SK-N-MC (cell line): ENCODE measurements around the gene STK32B.

Experiments
- DNase-seq: peaks from one replicate; pipeline ENCODE4 v3.0.0-alpha.2; 2011; ENCODE audit warnings: low read depth, low spot score
- H3K27ac ChIP-seq: fragments of 200-600 bp; sonication (generic); 2 replicates; pipeline ENCODE4 v1.5.1; 2016; ENCODE audit warnings: mixed run types
- H3K36me3 ChIP-seq: fragments of 200-600 bp; sonication (generic); 2 replicates; pipeline ENCODE4 v1.6.1; 2017; ENCODE audit warnings: antibody characterized with exemption, low read length, mixed read lengths; ENCODE audit not compliant: insufficient read depth
- H3K4me3 ChIP-seq: fragments of 200-600 bp; sonication (generic); 2 replicates; pipeline ENCODE4 v1.5.1; 2016
- H3K9ac ChIP-seq: fragments of 200-600 bp; sonication (generic); 2 replicates; pipeline ENCODE4 v1.8.0; 2017; ENCODE audit warnings: mixed run types, mixed read lengths; ENCODE audit not compliant: insufficient read length
- H3K9me3 ChIP-seq: fragments of 200-600 bp; sonication (generic); 2 replicates; pipeline ENCODE4 v1.6.1; 2017; ENCODE audit warnings: low read depth, mild to moderate bottlenecking, antibody characterized with exemption, low read length, moderate library complexity, mixed read lengths
- EZH2 ChIP-seq: fragments of 200-600 bp; sonication (generic); IDR thresholded peaks from one replicate; pipeline ENCODE4 v1.6.1; 2017; ENCODE audit warnings: antibody characterized with exemption
- FOXP2 ChIP-seq: optimal IDR thresholded peaks from 2 replicates; pipeline ENCODE3; 2011; ENCODE audit warnings: mild to moderate bottlenecking, moderate library complexity; ENCODE audit not compliant: insufficient read depth; ENCODE audit errors: extremely low read length, control extremely low read depth
- POLR2AphosphoS5 ChIP-seq: IDR thresholded peaks from 2 replicates; pipeline ENCODE4 v1.6.1; 2012; ENCODE audit warnings: mild to moderate bottlenecking, low read depth, low read length, borderline replicate concordance

Gene STK32B

DNA sequence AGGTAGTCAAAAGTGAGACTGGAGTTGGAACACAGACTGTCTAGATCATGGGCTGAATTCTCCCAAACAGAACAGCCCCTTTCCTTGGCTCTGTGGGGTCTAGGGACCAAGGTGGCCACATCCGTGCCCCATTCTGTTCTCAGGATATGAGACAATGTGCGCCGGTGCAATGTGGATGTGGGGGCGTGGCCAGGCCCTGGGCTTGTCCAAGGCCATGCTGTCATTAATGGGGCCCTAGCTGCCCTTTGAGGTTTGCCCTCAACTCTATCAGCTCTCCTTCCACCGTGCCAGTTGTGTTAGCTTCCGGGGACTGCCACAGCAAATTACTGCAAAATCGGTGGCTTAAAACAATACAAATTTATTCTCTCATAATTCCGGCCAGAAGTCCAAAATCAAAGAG lies 344.5 kb downstream of the STK32B start:
- no peak overlapping the region for H3K9ac ChIP-seq
- no peaks in the 10 kb centered on the region for H3K36me3 ChIP-seq
- H3K27ac ChIP-seq, result no peak overlapping the region
- H3K4me3 ChIP-seq, result no peak overlapping the region
- no peaks in the 10 kb centered on the region for H3K9me3 ChIP-seq
- no peak for DNase-seq
- TF ChIP-seq POLR2AphosphoS5 (no peak), EZH2 (no peak), FOXP2 (no peak)

DNA sequence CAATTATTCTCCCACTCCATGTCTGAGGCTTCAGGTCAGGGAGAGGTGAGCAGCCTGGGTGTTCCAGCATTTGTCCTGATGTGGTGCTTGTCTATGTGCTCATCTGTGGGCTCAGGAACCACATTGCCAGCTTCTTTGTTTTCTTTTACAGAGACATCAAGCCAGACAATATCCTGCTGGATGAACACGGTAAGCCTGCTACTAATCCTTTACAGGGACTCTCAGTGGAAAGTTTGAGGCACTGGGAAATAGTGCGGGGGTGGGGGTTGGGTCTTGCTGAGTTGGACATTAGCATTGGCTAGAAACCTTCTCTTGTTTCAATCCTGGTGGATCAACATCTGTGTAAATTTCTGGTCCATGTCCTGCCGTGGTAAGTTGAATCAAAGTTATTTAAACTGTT lies 346.8 kb downstream of the STK32B start:
- H3K9me3 ChIP-seq, result no peaks in the 10 kb centered on the region
- H3K27ac ChIP-seq, result no peak overlapping the region
- no peak for DNase-seq
- H3K9ac ChIP-seq, result no peak overlapping the region
- H3K36me3 ChIP-seq, result no peaks in the 10 kb centered on the region
- H3K4me3 ChIP-seq, result no peak overlapping the region
- TF ChIP-seq EZH2 (no peak), POLR2AphosphoS5 (no peak), FOXP2 (no peak)

DNA sequence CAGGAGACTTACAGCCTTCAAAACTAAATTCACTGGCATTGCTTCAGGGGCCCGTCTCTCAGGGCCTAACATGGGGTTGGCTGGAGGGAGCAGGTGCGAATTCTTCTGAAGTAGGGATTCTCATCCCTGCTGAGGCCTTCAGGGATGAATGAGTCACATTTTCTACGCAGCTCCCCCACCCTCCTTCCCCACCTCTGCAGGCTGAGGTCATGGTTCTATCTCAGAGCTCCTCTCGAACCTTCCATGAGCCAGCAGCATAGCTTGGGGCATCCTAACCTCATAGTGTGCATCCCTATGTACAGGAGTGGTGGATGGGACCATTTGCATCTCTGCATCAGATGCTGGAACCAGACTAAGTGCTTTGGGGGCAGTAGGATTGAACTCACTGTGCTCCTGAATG lies 347.8 kb downstream of the STK32B start:
- Histone ChIP-seq H3K9ac (no peak overlapping the region), H3K4me3 (no peak overlapping the region), H3K27ac (no peak overlapping the region), H3K36me3 (no peaks in the 10 kb centered on the region), H3K9me3 (no peaks in the 10 kb centered on the region)
- DNase-seq, result no peak
- no peak for TF ChIP-seq EZH2
- TF ChIP-seq FOXP2, result no peak
- TF ChIP-seq POLR2AphosphoS5, result no peak

DNA sequence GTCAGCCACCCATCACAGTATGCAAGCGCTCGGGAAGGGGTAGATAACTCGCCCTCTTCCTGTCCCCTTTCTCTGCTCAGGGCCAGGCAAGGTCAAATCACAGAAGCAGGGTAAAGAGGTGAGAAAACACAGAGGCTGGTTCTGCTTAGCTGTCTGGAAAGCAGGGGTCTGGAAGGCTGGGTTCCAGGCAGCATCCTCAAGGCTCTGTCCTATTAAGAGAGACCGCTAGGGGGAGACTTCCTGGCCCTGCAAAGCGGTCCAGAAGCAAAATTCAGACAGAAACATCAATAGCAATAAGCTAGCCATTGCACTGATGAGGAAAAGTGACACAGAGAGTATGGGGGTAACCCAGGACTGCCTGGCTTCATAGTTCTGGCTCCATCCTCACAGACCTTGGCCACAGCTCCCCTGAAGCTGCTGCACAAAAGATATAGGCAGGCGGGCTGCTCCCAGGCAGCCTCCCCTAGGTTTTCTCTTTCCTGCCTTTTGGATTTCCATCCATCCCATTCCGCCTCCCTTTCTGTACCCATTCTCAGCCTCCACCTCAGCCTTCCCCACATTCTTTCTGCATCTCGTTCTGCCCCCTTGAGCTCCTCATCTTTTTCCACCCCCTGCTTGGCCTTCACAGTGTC lies 348.6 kb downstream of the STK32B start:
- no peak for DNase-seq
- H3K36me3 ChIP-seq, result no peaks in the 10 kb centered on the region
- H3K9me3 ChIP-seq, result no peaks in the 10 kb centered on the region
- no peak for TF ChIP-seq EZH2
- TF ChIP-seq FOXP2, result no peak
- TF ChIP-seq POLR2AphosphoS5, result no peak
- no peak overlapping the region for H3K9ac ChIP-seq
- H3K4me3 ChIP-seq, result no peak overlapping the region
- H3K27ac ChIP-seq, result no peak overlapping the region

DNA sequence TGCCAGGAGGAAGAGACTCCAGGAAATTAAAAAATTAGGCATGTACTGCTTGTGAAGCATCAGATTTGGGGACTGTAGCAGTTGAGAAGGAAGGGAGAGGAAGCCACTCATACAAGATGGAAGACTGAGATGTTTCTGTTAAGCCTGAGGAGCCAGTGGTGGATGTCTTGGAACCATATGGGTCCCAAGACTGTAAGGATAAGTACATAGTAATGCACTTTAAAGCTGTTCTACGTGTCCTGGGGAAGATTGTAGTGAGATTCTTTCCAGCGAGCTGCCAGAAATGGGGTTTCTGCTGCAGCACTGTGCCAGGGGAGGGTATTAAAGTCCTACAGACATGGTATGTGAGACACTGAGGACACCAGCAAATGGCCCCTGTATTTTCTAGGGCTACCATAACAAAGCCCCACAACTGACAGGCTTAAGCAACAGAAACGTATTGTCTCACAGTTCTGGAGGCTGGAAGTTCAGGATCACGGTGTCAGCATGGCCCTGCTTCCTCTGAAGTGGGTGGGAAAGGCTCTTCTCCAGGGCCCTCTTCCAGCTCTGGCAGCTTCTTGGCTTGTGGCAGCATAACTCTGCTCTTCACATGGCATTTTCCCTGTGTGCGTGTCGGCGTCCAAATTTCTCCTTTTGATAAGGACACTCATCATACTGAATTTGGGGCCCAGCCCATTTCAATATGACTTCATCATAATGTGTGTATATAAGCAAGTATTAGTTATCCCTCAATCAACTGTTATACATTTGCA lies 352.6 kb downstream of the STK32B start:
- Histone ChIP-seq H3K27ac (no peak overlapping the region), H3K9ac (no peak overlapping the region), H3K4me3 (no peak overlapping the region), H3K9me3 (no peaks in the 10 kb centered on the region), H3K36me3 (no peaks in the 10 kb centered on the region)
- no peak for DNase-seq
- no peak for TF ChIP-seq EZH2
- TF ChIP-seq FOXP2, result no peak
- no peak for TF ChIP-seq POLR2AphosphoS5

DNA sequence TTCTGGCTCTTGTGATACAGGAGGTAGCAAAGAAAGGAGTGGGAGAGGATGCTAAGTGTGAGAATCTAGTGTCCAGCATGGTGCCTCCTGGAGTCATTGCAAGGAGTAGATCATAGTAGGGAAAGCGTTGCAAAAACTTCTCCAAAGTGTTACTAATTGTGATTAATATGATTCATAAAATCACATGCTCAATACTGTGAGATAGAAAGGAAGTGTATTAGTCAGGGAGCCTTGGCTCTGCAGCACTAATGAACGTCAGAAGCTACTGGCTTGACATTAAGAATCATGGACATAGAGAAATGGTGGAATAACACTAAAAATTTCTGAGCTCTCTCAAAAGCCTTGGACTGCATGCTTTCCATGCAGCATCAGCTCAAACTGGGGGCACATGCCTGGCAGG lies 358.0 kb downstream of the STK32B start:
- TF ChIP-seq FOXP2 (no peak), POLR2AphosphoS5 (no peak), EZH2 (no peak)
- DNase-seq, result no peak
- Histone ChIP-seq H3K4me3 (no peak overlapping the region), H3K27ac (no peak overlapping the region), H3K36me3 (no peaks in the 10 kb centered on the region), H3K9me3 (no peaks in the 10 kb centered on the region), H3K9ac (no peak overlapping the region)

DNA sequence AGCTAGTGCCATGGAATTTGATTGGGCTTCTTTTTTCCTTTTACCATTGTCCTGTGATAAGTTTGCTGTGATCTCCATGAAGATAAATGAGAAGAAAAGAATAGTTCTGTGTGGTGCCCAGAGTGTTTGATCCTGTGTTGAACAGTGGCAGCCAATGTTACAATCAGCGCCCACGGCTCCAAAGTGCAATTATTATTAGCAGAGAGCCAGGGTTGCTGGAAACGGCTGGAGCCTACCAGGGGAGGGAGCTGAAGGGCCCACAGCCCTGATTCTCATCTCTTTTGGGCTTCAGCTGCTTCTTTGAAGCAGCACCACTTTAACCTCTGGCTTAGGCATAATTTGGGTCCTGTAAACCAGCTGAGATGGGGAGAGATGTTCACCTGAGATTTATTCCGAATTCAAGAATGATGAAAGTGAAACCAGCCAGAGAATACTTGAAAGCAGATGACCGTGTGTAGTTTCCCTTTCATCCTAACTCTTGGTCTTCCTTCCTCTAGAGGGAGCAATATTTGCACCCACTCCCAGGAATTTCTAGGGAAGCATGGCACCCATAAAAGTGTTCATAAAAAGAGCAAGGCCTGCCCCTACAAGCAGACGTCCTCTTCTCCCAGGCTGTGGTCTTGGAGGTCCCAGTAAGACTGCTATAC lies 358.8 kb downstream of the STK32B start:
- Histone ChIP-seq H3K27ac (no peak overlapping the region), H3K4me3 (no peak overlapping the region), H3K9ac (no peak overlapping the region), H3K9me3 (no peaks in the 10 kb centered on the region), H3K36me3 (no peaks in the 10 kb centered on the region)
- TF ChIP-seq EZH2 (no peak), POLR2AphosphoS5 (no peak), FOXP2 (no peak)
- DNase-seq, result no peak

DNA sequence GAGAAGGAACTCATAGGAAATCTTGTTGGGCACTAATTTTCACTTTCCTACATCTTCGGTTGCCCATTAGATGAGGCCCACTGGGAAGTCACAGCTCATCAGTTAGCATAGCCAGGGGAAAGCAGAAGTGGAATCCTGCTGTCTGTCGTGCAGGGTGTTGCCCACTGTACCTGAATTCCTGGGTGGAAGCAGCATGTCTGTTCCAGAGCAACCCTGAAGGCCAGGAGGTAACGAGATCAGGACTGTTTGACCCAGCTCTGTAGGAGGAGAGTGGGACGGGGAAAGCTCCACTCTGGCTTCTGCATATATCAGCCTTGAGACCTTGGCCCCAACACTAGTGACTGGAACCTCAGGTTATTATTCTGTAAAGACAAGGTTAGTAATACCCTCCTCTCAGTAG lies 361.0 kb downstream of the STK32B start:
- no peak for DNase-seq
- H3K9me3 ChIP-seq, result no peaks in the 10 kb centered on the region
- no peak overlapping the region for H3K9ac ChIP-seq
- H3K36me3 ChIP-seq, result no peaks in the 10 kb centered on the region
- no peak overlapping the region for H3K27ac ChIP-seq
- H3K4me3 ChIP-seq, result no peak overlapping the region
- no peak for TF ChIP-seq FOXP2
- no peak for TF ChIP-seq POLR2AphosphoS5
- no peak for TF ChIP-seq EZH2
